ENCODE results near the gene LITAF.

LITAF gene

GRCh38 chr16:11547118-11547916 lies 39.4 kb downstream of the LITAF start:
- no peak overlapping the region for H3K4me3 ChIP-seq (ENCODE audit: low read depth, low read length)
- TF ChIP-seq, protein P1, sequence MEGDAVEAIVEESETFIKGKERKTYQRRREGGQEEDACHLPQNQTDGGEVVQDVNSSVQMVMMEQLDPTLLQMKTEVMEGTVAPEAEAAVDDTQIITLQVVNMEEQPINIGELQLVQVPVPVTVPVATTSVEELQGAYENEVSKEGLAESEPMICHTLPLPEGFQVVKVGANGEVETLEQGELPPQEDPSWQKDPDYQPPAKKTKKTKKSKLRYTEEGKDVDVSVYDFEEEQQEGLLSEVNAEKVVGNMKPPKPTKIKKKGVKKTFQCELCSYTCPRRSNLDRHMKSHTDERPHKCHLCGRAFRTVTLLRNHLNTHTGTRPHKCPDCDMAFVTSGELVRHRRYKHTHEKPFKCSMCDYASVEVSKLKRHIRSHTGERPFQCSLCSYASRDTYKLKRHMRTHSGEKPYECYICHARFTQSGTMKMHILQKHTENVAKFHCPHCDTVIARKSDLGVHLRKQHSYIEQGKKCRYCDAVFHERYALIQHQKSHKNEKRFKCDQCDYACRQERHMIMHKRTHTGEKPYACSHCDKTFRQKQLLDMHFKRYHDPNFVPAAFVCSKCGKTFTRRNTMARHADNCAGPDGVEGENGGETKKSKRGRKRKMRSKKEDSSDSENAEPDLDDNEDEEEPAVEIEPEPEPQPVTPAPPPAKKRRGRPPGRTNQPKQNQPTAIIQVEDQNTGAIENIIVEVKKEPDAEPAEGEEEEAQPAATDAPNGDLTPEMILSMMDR (IDR thresholded peaks at IDR 0.05; ENCODE audit: low read depth, low read length) = no peak
- in situ Hi-C loops (cut with HindIII; ENCODE audit: low sequenced_read_pairs) = no loop called here
- no peak for DNase-seq (ENCODE audit: low read depth, low spot score)

GRCh38 chr16:11546608-11547061 lies 40.1 kb downstream of the LITAF start:
- H3K4me3 ChIP-seq (ENCODE audit: low read depth, low read length) = no peak overlapping the region
- DNase-seq (ENCODE audit: low read depth, low spot score) = peak; percentile 35
- in situ Hi-C loops (cut with HindIII; ENCODE audit: low sequenced_read_pairs) = no loop called here

DNA sequence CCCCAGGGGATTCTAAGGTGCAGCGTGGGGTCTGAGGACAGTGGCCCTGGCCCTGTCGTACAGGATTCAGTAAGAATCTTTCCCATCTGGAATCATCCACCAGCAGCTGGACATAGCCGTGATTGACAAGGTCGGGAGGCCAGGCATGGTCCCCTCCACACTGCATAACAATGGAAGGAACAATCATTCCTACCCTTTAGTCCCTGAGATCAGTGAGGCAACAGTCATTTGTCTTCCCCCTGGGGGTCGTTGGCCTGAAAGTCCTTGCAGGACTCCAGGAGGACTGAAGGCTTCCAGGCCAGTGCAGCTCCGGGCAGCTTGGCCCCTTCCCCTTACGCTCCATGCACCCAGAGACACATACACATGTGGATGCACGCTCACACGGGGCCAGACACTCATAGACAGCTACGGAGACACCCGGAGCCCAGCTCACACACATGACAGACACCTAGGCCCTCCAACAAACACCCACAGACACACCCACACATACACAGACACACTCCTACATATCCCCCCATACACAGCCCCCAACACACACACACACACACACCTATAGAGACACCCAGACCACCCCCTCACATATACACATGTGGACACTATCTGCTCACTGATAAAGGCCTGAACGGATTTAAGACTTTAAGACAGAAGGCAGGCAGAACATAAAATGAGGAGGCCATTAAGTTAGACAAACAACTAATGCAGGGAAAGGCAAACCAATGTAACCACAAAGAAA lies 42.9 kb downstream of the LITAF start:
- H3K4me3 ChIP-seq (ENCODE audit: low read depth, low read length) = no peak overlapping the region
- in situ Hi-C loops (cut with HindIII; ENCODE audit: low sequenced_read_pairs) = no loop called here
- no peak for DNase-seq (ENCODE audit: low read depth, low spot score)
- TF ChIP-seq, protein P1 (IDR thresholded peaks at IDR 0.05; ENCODE audit: low read depth, low read length) = no peak

More at GRCh38 chr16:11546608-11547061, 40.1 kb downstream of the LITAF start:
- TF ChIP-seq, protein P1 (IDR thresholded peaks at IDR 0.05; ENCODE audit: low read depth, low read length) = no peak

- DNase-seq (ENCODE audit: low read depth, low spot score) = no peak
- H3K4me3 ChIP-seq (ENCODE audit: low read depth, low read length) = no peak overlapping the region
- TF ChIP-seq, protein P1 (IDR thresholded peaks at IDR 0.05; ENCODE audit: low read depth, low read length) = no peak
- in situ Hi-C loops (cut with HindIII; ENCODE audit: low sequenced_read_pairs) = no loop called here
Measured at GRCh38 chr16:11542069-11542744, 44.5 kb downstream of the LITAF start.

DNA sequence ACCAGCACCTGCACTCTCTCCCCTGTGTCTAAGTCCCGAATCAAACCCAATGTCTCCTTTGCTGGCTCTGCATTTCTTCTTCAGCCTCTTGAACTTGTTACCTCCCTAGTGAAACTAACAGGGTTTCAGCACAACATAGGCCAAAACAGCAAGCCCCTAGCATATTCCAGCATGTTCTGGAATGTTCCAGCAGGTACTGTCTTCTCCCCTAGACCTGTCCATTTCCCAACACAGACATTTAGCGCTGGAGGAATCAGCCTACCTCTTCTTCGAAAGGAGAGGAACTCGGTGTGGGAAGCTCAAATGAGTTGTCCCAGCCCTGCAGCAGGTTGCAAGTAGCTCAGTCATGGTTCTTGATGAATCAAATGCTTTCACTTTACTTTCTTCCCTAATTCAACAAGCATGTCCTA lies 47.1 kb downstream of the LITAF start:
- no peak for DNase-seq (ENCODE audit: low read depth, low spot score)
- in situ Hi-C loops (cut with HindIII; ENCODE audit: low sequenced_read_pairs) = no loop called here
- TF ChIP-seq, protein P1 (IDR thresholded peaks at IDR 0.05; ENCODE audit: low read depth, low read length) = no peak
- H3K4me3 ChIP-seq (ENCODE audit: low read depth, low read length) = no peak overlapping the region

- DNase-seq (ENCODE audit: low read depth, low spot score) = no peak
- H3K4me3 ChIP-seq (ENCODE audit: low read depth, low read length) = no peak overlapping the region
- in situ Hi-C loops (cut with HindIII; ENCODE audit: low sequenced_read_pairs) = no loop called here
- TF ChIP-seq, protein P1 (IDR thresholded peaks at IDR 0.05; ENCODE audit: low read depth, low read length) = no peak
Measured at GRCh38 chr16:11538880-11539279, 47.8 kb downstream of the LITAF start.

Measured in astrocyte of the spinal cord (primary cell).